HG03460 (cell line): ENCODE measurements around the gene ATP6V0E2.
A peak's percentile ranks its signal among the peaks of the same experiment; 100 is the strongest.
"Not testable (repeated sequence)": the region's sequence is repeated elsewhere in the genome, so short reads cannot be mapped to it uniquely, and the experiment has no call there.

Experiments used
- ATAC-seq: cut with Tn5 transposase; IDR thresholded peaks from one replicate; pipeline ENCODE4 v1.9.1; 2021; ENCODE audit not compliant: unreplicated experiment

The ATP6V0E2 gene

DNA sequence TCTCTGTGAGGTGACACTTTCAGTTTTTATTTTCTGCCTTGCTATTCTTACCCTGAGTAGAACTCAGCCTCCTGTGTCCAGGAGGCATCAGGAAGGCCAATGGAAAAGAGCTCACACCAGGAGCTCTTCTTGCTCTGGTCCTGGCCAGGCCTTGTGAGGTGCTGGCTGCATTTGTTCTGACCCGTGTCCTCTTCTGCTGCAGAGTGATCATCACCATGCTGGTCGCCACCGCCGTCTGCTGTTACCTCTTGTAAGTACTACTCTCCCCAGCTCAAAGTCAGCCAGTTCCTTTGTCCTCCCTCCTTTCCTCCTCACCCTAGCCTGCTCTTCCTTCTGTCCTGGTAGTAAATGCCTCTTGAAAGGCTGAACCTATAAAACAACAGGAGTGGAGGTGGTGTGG, 1.6 kb downstream of the ATP6V0E2 start:
- ATAC-seq = no peak

DNA sequence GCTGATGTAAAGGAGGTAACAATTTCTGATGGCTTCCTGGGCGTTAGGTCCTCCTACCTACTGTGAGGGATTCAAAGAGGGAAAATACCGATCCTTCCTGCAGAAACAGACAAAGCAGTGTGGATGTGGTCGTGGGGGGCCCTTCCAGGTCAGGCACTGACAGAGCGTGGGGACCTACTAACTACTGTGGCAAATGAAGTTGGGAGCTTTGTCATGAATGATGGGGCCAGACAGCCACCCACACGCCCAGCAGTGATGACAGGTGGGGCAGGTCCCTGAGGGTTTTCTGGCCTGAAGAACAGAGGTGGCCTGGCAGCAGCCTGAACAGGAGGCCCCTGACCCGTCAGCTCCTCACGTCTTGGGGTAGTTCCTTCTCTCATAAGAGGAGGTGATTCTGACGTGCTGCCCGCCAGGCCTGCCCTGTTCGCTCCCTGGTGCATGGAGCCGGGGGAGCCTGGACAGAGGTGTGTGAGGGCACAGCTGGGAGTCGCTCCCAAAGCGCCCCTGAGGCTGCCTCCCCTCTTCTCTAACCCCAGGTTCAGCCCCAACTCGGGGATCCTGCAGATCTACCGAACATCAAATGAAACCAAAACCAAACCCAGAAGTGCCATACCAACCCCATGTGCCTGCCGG, 4.2 kb downstream of the ATP6V0E2 start:
- no peak for ATAC-seq

DNA sequence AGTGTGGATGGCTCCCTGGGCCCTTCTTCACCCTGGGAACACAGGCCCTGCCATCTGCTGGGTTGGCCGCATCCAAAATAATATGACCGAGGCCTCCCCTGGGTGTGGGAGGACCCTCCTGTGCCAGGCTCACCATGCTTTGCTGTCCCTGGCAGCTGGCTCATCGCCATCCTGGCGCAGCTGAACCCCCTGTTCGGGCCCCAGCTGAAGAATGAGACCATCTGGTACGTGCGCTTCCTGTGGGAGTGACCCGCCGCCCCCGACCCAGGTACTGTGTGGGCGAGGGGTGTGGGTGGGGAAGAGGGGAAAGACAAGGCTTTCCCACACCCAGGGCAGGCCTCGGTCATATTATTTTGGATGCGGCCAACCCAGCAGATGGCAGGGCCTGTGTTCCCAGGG, 4.8 kb downstream of the ATP6V0E2 start:
- no peak for ATAC-seq

DNA sequence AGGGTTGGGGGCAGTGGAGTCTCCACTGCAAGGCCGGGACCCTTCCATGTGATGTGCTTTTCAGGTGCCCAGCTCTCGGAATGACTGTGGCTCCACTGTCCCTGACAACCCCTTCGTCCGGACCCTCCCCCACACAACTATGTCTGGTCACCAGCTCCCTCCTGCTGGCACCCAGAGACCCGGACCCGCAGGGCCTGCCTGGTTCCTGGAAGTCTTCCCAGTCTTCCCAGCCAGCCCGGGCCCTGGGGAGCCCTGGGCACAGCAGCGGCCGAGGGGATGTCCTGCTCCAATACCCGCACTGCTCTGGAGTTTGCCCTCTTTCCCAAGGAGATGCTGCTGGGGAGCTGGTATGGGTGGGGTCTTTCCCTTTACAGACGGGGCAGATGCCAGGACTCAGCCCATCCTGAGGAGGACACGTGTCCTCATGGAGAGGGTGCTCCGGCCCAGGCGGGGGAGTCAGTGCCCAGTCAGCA, 5.5 kb downstream of the ATP6V0E2 start:
- ATAC-seq = no peak

DNA sequence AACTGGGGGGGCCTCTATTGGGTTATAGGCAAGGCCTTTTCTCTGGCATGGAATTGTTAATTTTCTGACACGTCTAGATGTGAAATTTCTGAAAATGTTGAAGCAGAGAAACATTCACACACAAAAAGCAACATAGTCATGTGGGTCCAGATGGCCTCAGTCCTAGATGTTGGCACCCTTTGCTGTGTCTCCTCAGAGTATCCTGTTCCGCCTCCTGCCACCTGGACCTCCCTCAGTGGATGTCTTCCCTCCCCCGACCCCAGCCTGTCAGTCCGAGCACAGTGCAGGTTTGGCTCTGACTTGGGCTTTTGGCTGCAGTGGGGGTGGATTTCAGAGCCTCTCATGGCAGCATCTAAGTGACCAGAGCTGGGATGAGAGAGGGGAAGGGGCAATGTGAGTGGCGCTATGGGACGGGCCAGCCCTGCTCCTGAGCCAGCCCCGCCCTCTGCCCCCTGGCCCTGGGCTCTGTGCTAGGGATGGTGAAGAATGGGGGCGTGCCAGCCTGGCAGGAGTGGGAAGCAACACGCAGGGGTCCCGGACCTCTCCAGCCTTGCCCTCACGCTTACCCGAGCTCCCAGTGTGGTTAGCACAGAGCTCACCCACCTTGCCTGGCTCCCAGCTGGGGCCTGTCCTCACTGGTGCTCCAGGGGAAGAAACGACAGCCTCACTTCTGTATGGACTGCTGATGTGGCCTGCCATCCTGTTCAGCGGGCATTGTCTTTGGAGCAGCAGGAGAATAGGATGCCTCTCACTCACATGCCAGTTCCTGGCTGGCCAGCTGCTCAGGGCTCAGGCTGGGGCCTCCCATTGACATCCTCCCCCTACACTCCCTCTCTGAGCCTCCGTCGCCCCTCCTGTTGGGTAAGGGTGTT, 6.2 kb downstream of the ATP6V0E2 start:
- ATAC-seq = no peak

DNA sequence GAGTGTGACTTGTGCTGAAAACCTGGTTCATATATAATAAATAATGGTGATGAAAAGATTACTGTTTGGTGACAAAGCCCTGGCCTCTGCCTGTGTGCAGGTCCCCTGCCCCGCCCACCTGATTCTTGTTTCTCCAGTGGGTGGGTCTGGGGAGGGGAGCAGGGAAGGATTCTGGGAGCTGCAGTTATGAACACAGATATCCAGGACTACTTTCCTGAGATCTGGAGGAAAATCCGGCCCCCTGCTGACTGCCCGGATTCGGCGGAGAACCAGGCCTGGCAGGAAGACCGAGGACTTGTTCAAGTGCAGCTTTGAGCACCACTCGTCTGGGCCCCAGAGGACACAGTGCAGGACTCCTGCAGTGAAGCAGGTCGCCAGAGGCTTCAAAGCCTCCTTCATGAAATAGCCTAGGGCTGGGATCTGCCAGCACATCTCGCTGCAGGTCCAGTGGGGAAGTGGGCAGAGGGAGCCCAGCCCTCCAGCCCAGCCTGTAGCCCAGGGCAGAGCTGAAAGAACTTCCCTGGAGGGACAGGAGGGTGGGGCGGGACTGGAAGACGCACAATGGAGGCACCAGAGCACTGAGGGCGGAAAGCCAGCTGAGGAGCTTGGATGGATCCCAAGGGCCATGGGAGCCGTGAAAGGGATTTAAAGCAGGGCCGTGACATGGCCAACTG, 7.0 kb downstream of the ATP6V0E2 start:
- ATAC-seq = no peak

DNA sequence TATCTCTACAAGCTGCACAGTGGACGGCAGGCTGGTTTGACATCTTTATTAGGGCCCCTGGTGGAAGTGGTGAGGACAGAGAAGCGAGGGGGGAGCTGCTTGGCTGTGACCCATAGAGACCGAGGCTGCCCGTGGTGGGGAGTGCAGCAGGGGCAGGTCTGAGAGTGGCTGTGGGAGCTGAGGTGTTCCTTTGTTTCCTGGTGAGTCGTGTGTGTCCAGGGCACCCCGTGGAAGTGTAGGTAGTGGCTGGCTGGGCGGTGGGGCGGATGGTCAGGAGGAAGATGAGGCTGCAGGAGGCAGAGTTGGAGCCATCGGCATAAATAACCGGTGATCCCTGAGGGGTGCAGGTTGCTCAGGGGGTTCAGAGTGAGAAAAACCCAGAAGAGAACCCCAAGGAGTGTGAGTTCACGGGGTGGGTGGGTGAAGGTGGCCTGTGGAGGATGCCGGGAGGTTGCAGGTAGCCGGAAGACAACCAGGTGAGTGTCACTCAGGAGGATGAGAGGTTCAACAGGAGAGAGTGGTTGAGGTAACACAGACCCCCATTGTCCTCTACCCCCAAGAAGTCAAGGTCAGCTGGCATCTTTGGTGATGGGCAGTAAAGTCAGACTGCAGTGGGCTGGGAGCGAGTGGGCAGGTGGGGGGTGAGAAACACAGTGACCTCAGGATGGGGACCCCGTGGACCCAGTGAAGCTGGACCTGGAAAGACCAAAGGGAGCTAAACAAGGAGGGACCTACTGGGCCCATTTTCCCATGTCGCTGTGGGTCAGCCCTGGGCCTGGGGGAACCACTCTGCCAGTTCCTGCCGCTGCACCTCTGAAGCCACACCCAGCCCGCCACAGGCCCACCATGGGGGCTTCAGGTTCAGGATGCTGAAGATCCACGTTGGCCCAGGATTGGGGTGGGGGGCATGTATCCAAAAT, 7.8 kb downstream of the ATP6V0E2 start:
- ATAC-seq = no peak

DNA sequence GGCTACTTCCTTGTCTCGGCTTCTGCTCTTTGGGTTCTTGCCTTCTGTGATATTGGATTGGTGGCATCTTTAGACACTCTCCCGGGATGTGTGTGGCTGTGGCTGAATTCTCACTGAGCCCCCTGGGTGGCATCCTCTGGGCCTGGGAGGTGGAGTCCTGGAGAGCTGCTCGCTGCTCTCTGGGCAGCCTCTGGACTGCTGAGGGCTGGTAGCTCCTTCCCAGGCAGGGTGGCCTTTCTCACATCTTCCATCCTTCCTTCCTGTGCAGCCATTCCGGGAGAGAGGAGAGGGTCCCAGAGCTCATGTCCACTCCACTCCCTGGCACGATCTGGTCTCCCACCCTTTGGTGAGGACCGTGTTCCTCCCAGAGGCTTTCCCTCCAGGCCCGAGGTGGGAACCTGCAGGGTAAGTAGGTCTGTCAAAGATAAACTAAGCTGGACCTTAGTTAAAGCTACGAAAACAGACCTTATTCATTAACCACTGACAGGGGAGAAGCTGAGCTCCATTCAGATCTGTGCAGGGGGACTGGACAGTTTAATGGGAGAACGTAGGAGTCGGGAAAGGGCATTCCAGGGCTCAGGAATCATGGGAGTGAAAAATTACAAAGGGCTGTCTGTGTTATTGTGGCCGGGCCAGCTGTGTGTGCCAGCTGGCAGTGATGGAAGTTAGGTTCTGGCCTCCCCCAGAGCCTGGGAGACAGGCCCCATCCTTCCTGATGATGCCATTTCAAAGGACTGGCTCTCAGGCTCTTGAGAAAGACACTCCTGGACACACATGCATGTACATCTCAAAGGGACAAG, 8.7 kb downstream of the ATP6V0E2 start:
- no peak for ATAC-seq

DNA sequence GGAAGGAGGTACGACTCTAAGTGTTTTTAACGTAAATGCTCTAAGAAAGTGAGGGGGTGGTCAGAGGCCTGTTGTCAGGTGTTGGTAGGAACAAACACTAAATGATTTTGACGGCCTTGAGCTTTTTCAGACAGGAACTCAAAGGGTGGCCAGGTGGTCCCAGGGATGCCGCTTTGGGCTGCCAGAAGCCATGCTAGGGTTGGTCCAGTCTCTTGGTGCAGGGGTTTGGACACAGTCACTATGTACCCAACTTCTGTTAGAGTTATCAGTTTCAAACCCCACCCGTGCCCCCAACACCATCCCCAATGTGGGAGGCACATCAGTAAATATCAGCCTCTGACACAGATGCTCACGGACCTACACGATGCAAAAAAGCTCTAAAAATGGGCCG, 9.3 kb downstream of the ATP6V0E2 start:
- ATAC-seq = no peak

DNA sequence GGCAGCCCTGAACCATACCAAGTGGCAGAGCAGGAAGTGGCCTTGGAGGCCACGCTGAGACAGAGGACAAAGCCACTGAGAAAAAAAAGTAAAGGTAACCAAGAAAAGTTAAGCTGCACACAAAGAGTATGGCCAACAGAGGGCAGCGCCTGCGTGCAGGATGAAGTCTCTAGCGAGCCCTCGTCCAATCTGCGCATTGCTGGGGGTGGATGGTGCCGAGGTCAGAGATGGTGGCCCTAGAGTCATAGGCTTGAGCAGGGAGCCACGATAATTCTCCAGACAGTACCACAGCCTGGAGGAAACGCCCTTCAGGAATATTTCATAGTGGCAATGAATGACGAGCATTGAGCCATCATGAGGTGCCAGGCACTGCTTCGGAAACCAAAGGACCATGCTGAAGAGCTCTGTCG, 9.7 kb downstream of the ATP6V0E2 start:
- peak; percentile 77 for ATAC-seq

DNA sequence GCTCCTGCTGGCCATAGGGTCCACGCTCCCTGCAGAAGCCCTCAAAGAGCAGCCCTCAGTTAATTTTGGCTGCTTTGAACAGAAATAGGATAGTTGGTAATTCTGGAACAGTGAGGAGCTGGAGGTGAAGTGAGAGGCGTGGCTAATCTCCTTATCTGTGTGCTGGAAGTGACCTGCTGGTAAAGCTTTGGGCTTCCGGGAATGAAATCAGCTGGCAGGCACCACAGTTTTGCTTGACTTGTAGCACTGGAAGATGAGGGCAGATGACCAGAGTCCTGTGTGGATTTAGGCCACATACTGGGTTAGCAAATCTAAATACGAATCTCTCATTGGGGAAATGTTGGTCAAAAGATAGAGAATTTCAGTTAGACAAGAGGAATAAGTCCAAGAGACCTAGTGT, 10.2 kb downstream of the ATP6V0E2 start:
- no peak for ATAC-seq

DNA sequence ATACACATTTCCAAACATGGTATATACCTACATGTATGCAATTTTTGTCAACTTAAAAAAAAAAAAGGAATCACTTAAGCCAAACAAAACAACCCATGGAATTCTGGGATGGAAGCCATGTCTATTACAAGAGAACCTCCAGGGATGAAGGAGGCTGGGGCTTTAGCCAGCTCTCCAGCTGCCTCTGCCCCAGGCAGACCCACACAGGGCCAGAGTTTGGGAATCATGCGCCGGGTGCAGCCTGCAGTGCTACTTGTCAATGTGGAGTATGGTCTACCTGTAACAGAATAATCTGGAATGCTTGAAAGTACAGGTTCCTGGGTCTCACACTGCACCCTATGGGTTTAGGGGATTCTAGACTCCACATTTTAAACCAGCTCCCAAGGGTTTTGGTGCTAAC, 10.8 kb downstream of the ATP6V0E2 start:
- no peak for ATAC-seq

DNA sequence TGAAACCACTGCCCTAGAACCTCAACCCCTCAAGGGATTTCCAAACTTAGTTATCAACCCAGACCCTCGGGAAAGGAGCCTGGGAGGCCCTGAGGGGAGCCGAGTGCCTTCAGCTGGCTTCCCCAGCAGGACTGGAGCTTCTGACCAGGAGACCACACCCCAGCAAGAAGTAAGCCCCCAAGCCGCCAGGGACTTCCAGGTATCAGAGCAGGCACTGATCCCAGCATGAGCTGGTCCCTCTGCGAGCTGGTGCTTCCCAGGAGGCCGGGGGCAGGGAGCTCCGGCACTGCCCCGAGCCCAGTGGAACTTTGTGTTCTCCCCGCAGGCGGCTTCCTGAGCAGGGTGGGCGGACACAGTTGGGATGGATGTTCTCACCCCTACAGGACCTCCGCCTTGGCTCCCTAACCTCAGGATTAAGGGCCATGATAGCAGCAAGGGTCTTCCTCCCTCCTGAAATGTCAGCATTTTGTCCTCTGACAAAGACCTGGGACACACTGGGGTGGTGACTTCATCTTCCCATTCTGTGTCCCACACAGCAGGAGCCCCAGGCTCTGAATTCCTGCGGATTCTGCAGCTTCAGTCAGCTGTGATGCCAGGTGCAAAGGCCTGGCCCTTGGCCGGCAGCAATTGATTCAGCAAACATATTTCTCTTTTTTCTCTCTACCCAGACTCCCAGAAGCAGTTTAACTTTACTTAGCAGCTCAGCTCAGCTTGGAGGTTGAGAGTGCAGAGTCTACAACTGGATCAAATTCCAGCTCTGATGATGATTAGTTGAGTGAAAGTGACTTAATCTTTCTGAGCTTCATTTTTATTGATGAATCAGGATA, 11.6 kb downstream of the ATP6V0E2 start:
- no peak for ATAC-seq

DNA sequence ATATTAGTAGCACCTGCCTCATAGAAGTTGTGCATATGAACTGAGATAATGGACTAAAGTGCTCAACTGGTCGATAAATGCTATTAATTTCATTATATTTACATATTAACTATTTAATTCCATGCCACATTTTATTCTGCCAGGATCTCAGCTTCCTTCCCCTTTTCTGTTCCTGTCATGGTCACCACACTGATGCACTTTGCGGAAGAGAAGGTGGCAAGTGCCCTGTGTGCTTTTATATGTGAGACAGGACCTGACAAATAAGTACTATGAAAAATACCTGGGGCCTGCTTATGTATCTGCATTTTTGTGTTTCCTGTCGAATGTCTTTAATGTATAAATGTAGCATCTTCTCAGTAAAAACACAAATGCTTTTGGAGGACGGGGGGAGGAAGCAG, 12.2 kb downstream of the ATP6V0E2 start:
- no peak for ATAC-seq

DNA sequence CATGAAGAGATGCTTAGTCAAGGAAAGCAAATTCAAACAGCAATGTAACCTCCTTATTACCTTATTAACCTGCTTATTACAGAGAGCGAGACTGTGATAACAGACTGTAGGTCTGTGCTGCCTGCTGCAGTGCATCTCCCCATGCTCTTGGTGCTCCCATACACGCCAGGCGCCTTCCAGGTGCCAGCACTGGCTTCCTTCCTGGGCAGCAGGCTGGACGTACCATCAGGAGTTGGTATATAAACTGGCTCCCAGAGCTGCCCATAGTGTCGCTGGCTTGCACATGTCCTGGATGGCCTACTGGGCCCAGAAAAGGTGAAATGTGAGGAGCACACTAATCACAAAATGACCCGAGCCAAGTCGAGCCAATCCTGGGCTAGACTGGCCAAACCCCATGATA, 13.5 kb downstream of the ATP6V0E2 start:
- ATAC-seq = no peak

DNA sequence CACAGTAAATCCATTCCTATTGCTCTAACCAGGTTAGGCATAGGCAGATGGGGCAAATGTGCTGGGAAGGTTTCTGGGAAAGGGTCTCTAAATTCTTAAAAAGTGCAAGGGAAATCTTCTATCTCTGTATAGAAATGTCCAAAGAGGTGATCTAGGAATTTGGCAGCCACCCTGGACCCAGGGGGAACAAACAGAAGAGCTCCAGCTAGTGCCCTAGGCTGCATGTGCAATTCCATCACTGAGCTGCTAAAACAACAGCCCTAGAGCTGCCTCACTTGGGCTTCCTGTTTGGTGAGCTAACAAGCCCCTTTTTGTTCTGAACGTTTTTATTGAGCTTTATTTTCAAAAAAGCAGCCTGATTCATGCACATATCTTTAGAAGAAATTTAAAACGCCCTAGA, 16.9 kb downstream of the ATP6V0E2 start:
- not testable (repeated sequence) for ATAC-seq

DNA sequence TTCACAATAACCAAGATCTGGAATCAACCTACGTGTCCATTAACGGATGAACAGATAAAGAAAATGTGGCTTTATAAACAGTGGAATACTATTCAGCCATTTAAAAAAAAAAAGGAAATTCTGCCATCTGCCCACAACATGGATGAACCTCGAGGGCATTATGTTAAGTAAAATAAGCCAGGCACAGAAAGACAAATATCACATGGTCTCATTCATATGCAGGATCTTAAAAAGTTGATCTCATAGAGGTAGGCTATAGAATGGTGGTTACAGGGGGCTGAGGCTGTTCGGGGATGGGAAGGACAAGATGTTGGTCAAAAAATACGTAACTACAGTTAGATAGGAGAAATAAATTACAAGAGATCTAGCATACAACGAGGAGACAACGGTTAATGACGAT, 21.2 kb downstream of the ATP6V0E2 start:
- ATAC-seq = not testable (repeated sequence)

DNA sequence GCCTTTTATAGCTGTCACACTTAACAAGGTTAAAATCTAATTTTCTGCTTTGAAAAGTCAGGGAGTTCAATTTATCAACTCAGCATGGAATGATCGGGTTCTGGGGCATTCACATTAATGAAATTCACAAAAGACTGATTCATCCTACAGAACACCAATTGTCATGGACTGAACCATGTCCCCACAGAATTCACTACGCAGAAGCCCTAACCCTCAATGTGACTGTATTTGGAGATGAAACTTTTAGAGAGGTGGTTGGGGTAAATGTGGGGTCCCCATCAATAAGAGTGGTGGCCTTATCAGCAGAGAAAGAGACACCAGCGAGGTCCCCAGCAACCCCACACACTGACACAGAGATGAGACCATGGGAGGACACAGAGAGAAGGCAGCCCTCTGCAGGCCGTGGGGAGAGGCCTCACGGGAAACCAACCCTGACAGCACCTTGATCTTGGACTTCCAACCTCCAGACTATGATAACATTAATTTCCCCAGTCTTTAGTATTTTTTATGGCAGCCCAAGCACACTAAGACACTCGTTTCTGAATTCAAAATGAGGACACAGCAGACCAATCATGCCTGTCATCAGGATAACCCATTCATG, 34.1 kb downstream of the ATP6V0E2 start:
- ATAC-seq = not testable (repeated sequence)

DNA sequence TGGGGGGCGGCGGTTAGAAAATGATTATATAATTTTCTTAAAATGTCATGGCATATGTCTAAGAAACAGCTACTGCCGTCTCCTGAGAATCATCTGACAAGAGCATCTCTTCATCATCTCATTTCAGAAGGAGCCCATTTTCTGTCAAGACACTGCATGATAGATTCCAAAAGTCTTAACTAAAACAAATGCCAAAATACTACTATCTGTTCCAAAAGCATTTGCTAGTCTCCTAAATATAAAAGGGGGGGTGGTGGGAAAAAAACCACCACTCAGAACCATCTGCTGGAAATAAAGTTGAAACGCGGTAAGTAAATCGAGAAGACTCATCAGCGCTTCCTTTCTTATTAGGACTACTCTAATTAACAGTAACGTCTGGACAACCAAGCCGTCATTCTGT, 36.5 kb downstream of the ATP6V0E2 start:
- not testable (repeated sequence) for ATAC-seq
